GM23338 (cell line): ENCODE results near the gene DCAF6. TPM values are rescaled to one million over a fixed set of nuclear protein-coding genes. Genes with fewer than 3 reads are reported as not detected.

Experiments used
- ATAC-seq: fragments of 200-7000 bp; cut with Tn5 transposase; 3 replicates; pipeline ENCODE4 v1.9.1; 2020
- DNase-seq: peaks from one replicate; pipeline ENCODE4 v3.0.0-alpha.2; 2015; ENCODE audit warnings: low spot score
- H2AFZ ChIP-seq: fragments of 200-600 bp; sonication (generic); 2 replicates; pipeline ENCODE4 v1.8.0; 2016; ENCODE audit warnings: antibody characterized with exemption, mild to moderate bottlenecking, moderate library complexity
- H3F3A ChIP-seq: fragments of 200-600 bp; sonication (generic); replicated peaks from 2 replicates; pipeline ENCODE4 v1.8.0; 2017; ENCODE audit warnings: antibody characterized with exemption, mixed run types, low read depth
- H3K27ac ChIP-seq: fragments of 200-600 bp; sonication (generic); 2 replicates; pipeline ENCODE4 v1.6.1; 2016; ENCODE audit warnings: low read depth
- H3K27me3 ChIP-seq: fragments of 200-600 bp; sonication (generic); 2 replicates; pipeline ENCODE4 v1.8.0; 2016; ENCODE audit warnings: mild to moderate bottlenecking, mixed run types, moderate library complexity; ENCODE audit not compliant: insufficient read depth
- H3K36me3 ChIP-seq: fragments of 200-600 bp; sonication (generic); 2 replicates; pipeline ENCODE4 v1.8.0; 2016; ENCODE audit warnings: mild to moderate bottlenecking; ENCODE audit not compliant: insufficient read depth
- H3K4me1 ChIP-seq: fragments of 200-600 bp; sonication (generic); 2 replicates; pipeline ENCODE4 v1.8.0; 2016; ENCODE audit warnings: mild to moderate bottlenecking, moderate library complexity; ENCODE audit not compliant: insufficient read depth
- H3K4me2 ChIP-seq: fragments of 200-600 bp; sonication (generic); 2 replicates; pipeline ENCODE4 v1.7.1; 2017; ENCODE audit warnings: mixed run types
- H3K4me3 ChIP-seq: fragments of 200-600 bp; sonication (generic); 2 replicates; pipeline ENCODE4 v1.6.1; 2016; ENCODE audit warnings: mixed run types
- H3K79me2 ChIP-seq: fragments of 200-600 bp; sonication (generic); replicated peaks from 2 replicates; pipeline ENCODE4 v1.8.0; 2017; ENCODE audit warnings: mild to moderate bottlenecking; ENCODE audit not compliant: insufficient read depth
- H3K9me2 ChIP-seq: fragments of 200-600 bp; sonication (generic); 2 replicates; pipeline ENCODE4 v1.8.0; 2017; ENCODE audit not compliant: insufficient read depth
- H4K20me1 ChIP-seq: fragments of 200-600 bp; sonication (generic); replicated peaks from 2 replicates; pipeline ENCODE4 v1.8.0; 2017; ENCODE audit warnings: mild to moderate bottlenecking; ENCODE audit not compliant: insufficient read depth
- H3K27ac Mint-ChIP-seq: 2 replicates; pipeline ENCODE4 v1.8.0; 2020; ENCODE audit warnings: inconsistent platforms, mild to moderate bottlenecking, moderate library complexity, mixed read lengths
- H3K27me3 Mint-ChIP-seq: 3 replicates; pipeline ENCODE4 v1.8.0; 2022; ENCODE audit warnings: low read depth, mild to moderate bottlenecking, moderate library complexity, mixed read lengths, inconsistent platforms; ENCODE audit not compliant: insufficient read depth, poor library complexity
- H3K36me3 Mint-ChIP-seq: 3 replicates; pipeline ENCODE4 v1.8.0; 2021; ENCODE audit warnings: low read depth, mild to moderate bottlenecking, inconsistent platforms, moderate library complexity, mixed read lengths
- H3K4me1 Mint-ChIP-seq: 3 replicates; pipeline ENCODE4 v1.8.0; 2020; ENCODE audit warnings: mild to moderate bottlenecking, inconsistent platforms, mixed read lengths
- H3K4me3 Mint-ChIP-seq: 3 replicates; pipeline ENCODE4 v1.8.0; 2021; ENCODE audit warnings: moderate library complexity, mild to moderate bottlenecking, inconsistent platforms, mixed read lengths
- H3K9me3 Mint-ChIP-seq: 3 replicates; pipeline ENCODE4 v1.8.0; 2020; ENCODE audit warnings: moderate library complexity, mild to moderate bottlenecking, inconsistent platforms, mixed read lengths
- CREB1 ChIP-seq: fragments of 250-450 bp; sonication (Bioruptor Pico); IDR thresholded peaks from 2 replicates; pipeline ENCODE4 v1.5.0; 2020; ENCODE audit warnings: low read depth, mild to moderate bottlenecking, moderate library complexity
- CTCF ChIP-seq, 2 experiments: fragments of 200-600 bp in 1 of 2; sonication (generic) in 1 of 2; conservative IDR thresholded peaks; 2 replicates each; pipeline versions ENCODE4 v1.5.1 to v1.6.1; 2016 to 2017; ENCODE audit warnings: antibody characterized with exemption in 2 of 2, low read depth in 2 of 2, mild to moderate bottlenecking in 2 of 2, moderate library complexity in 1 of 2
- EZH2 ChIP-seq: fragments of 200-600 bp; sonication (generic); IDR thresholded peaks from one replicate; pipeline ENCODE4 v1.8.0; 2017; ENCODE audit warnings: antibody characterized with exemption, mild to moderate bottlenecking, low read depth; ENCODE audit not compliant: unreplicated experiment
- EZH2phosphoT487 ChIP-seq: fragments of 200-600 bp; sonication (generic); IDR thresholded peaks from one replicate; pipeline ENCODE4 v1.8.1; 2018; ENCODE audit warnings: antibody characterized with exemption; ENCODE audit not compliant: unreplicated experiment
- JUNB ChIP-seq: IDR thresholded peaks from one replicate; pipeline ENCODE4 v1.6.1; 2016; ENCODE audit warnings: antibody characterized with exemption; ENCODE audit not compliant: unreplicated experiment
- NANOG ChIP-seq: IDR thresholded peaks from 2 replicates; pipeline ENCODE4 v1.6.1; 2016; ENCODE audit warnings: antibody characterized with exemption, borderline replicate concordance
- POLR2AphosphoS5 ChIP-seq: IDR thresholded peaks from 2 replicates; pipeline ENCODE4 v1.6.1; 2016; ENCODE audit warnings: antibody characterized with exemption, low read depth
- REST ChIP-seq: IDR thresholded peaks from one replicate; pipeline ENCODE4 v1.6.1; 2018; ENCODE audit warnings: antibody characterized with exemption; ENCODE audit not compliant: unreplicated experiment
- STAT1 ChIP-seq: IDR thresholded peaks from one replicate; pipeline ENCODE4 v1.6.1; 2016; ENCODE audit warnings: antibody characterized with exemption; ENCODE audit not compliant: unreplicated experiment
- ZNF114 ChIP-seq: fragments of 250-450 bp; sonication (Bioruptor Pico); IDR thresholded peaks from 2 replicates; pipeline ENCODE4 v1.5.0; 2020; ENCODE audit warnings: mild to moderate bottlenecking, moderate library complexity
- ZNF331 ChIP-seq: fragments of 250-450 bp; sonication (Bioruptor Pico); IDR thresholded peaks from 2 replicates; pipeline ENCODE4 v1.5.0; 2020; ENCODE audit warnings: low read depth, mild to moderate bottlenecking, moderate library complexity
- ZNF462 ChIP-seq: fragments of 250-450 bp; sonication (Bioruptor Pico); IDR thresholded peaks from 2 replicates; pipeline ENCODE4 v1.5.0; 2020; ENCODE audit warnings: mild to moderate bottlenecking, moderate library complexity
- polyA plus RNA-seq: library from polyadenylated mRNA; unstranded; fragments of >200 nt; fragmentation: Nextera tagmentation; extraction: Ambion mirVana; gene quantifications from 2 replicates; pipeline ENCODE4 v1.2.1, GENCODE V29; 2016
- total RNA-seq: library from RNA; depleted of rRNA; stranded (reverse); fragments of >200 nt; shearing (Covaris generic); gene quantifications from 2 replicates; pipeline ENCODE4 v1.2.3, GENCODE V29; 2014
- TF ChIP-seq, protein P1 (sequence below): IDR thresholded peaks from 2 replicates; pipeline ENCODE4 v1.6.1; 2016; ENCODE audit warnings: antibody characterized with exemption

DCAF6 gene
- total and polyA plus RNA-seq, 2 experiments from 2014 or later: 18.6 to 27.3 TPM

GRCh38 chr1:167911413-167911812, 25.1 kb upstream of the DCAF6 start:
- Mint-ChIP-seq H3K4me3 (no peak overlapping the region), H3K36me3 (peaks cover 14% of the 10 kb centered on the region), H3K4me1 (peaks cover 19% of the 10 kb centered on the region), H3K27me3 (peaks cover 1% of the 10 kb centered on the region), H3K9me3 (peaks cover 22% of the 10 kb centered on the region), H3K27ac (no peak overlapping the region)
- Histone ChIP-seq H3K27me3 (no peaks in the 10 kb centered on the region), H2AFZ (no peak overlapping the region), H3K4me1 (peaks cover 27% of the 10 kb centered on the region), H3K27ac (peak overlapping the region; percentile 48), H3K9me2 (no peaks in the 10 kb centered on the region), H3K4me3 (no peak overlapping the region), H4K20me1 (no peaks in the 10 kb centered on the region), H3K79me2 (no peaks in the 10 kb centered on the region), H3K4me2 (peak overlapping the region; percentile 35; the same call in 1 of the 2 replicates), H3K36me3 (peaks cover 9% of the 10 kb centered on the region; the same call in 1 of the 2 replicates), H3F3A (no peaks in the 10 kb centered on the region)
- DNase-seq (no peak), ATAC-seq (no peak)
- TF ChIP-seq ZNF462 (no peak), EZH2phosphoT487 (no peak), ZNF331 (no peak), JUNB (no peak), ZNF114 (CRISPR knock-in tag) (no peak), POLR2AphosphoS5 (no peak), CTCF (conservative IDR thresholded peaks at IDR 0.05; ENCODE audit: low read depth in 2 of 2) (no peak), NANOG (no peak), CREB1 (CRISPR knock-in tag) (no peak), EZH2 (no peak), REST (no peak), STAT1 (no peak)
- TF ChIP-seq, protein P1, sequence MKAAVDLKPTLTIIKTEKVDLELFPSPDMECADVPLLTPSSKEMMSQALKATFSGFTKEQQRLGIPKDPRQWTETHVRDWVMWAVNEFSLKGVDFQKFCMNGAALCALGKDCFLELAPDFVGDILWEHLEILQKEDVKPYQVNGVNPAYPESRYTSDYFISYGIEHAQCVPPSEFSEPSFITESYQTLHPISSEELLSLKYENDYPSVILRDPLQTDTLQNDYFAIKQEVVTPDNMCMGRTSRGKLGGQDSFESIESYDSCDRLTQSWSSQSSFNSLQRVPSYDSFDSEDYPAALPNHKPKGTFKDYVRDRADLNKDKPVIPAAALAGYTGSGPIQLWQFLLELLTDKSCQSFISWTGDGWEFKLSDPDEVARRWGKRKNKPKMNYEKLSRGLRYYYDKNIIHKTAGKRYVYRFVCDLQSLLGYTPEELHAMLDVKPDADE: no peak
